Left lobe of liver (tissue), 2 donors: ENCODE data around the gene MAPKAPK5. TPM values are rescaled to one million over a fixed set of nuclear protein-coding genes. Genes with fewer than 3 reads are reported as not detected.
"Not testable (repeated sequence)": the region's sequence is repeated elsewhere in the genome, so short reads cannot be mapped to it uniquely, and the experiment has no call there.

Source experiments
- ATAC-seq: fragments of 200-7000 bp; cut with Tn5 transposase; one replicate; pipeline ENCODE4 v1.9.1; 2020; ENCODE audit warnings: mild to moderate bottlenecking, moderate library complexity
- DNase-seq: peaks from one replicate; pipeline ENCODE4 v3.0.0-alpha.2; 2020; ENCODE audit warnings: low spot score
- total RNA-seq: library from RNA; stranded (reverse); gene quantifications from one replicate; pipeline ENCODE4 v1.2.1, GENCODE V29; 2021
- donor health status: DM: no; HTN: no; CAD: no; lungs with moderate emphysema.
- donor health status: DM: no; HTN: yes; CAD: no.

The MAPKAPK5 gene, protein sequence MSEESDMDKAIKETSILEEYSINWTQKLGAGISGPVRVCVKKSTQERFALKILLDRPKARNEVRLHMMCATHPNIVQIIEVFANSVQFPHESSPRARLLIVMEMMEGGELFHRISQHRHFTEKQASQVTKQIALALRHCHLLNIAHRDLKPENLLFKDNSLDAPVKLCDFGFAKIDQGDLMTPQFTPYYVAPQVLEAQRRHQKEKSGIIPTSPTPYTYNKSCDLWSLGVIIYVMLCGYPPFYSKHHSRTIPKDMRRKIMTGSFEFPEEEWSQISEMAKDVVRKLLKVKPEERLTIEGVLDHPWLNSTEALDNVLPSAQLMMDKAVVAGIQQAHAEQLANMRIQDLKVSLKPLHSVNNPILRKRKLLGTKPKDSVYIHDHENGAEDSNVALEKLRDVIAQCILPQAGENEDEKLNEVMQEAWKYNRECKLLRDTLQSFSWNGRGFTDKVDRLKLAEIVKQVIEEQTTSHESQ
- 19.3 TPM for total RNA-seq

GRCh38 chr12:111841750-111842555, at the start of gene MAPKAPK5:
MAPKAPK5 (plus strand) TSS chr12:111842228; CDS start chr12:111842734, 506 bp downstream.
- ATAC-seq: peak; percentile 89

GRCh38 chr12:111792856-111793235, 49.2 kb upstream of the MAPKAPK5 start:
- ATAC-seq: no peak
- no peak for DNase-seq

More at GRCh38 chr12:111841750-111842555, at the start of gene MAPKAPK5:
- peak; percentile 96 for DNase-seq

GRCh38 chr12:111798182-111798581, 43.8 kb upstream of the MAPKAPK5 start:
- ATAC-seq (peak; percentile 19), DNase-seq (no peak)

- DNase-seq (no peak), ATAC-seq (peak; percentile 4)
These were observed 42.3 kb upstream of the MAPKAPK5 start for GRCh38 chr12:111799758-111800157.

- DNase-seq (no peak), ATAC-seq (no peak)
These were observed 38.9 kb upstream of the MAPKAPK5 start for GRCh38 chr12:111803038-111803626.

- DNase-seq (no peak), ATAC-seq (no peak)
These were observed 38.2 kb upstream of the MAPKAPK5 start for GRCh38 chr12:111803851-111804250.

- ATAC-seq (peak; percentile 45), DNase-seq (no peak)
These were observed 35.7 kb upstream of the MAPKAPK5 start for GRCh38 chr12:111806304-111806703.

- DNase-seq (peak; percentile 82), ATAC-seq (peak; percentile 86)
These were observed 34.8 kb upstream of the MAPKAPK5 start for GRCh38 chr12:111807232-111807631.

- ATAC-seq: peak; percentile 93
- DNase-seq: peak; percentile 76
These were observed 28.9 kb upstream of the MAPKAPK5 start for GRCh38 chr12:111812881-111813741.

- DNase-seq (no peak), ATAC-seq (no peak)
These were observed 25.9 kb upstream of the MAPKAPK5 start for GRCh38 chr12:111816065-111816615.

DNA sequence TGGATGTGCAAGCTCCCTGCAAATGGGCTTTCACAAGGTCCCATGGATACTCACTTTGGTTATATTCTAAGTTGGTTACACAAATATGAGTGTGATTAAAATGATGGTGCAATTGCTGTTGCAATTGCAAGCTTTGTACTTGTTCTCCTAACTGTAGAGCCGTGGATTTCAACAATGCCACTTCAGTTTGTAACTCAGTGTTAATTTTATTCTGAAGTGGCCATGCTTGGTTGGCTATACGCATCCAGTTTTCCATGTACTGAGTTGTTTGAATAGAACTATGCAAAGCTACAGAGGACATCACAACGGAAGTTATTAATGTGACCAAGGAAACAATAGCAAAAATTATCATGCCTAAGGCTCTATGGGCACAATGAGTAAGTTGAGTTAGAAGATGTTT, 25.1 kb upstream of the MAPKAPK5 start:
- ATAC-seq: not testable (repeated sequence)

DNA sequence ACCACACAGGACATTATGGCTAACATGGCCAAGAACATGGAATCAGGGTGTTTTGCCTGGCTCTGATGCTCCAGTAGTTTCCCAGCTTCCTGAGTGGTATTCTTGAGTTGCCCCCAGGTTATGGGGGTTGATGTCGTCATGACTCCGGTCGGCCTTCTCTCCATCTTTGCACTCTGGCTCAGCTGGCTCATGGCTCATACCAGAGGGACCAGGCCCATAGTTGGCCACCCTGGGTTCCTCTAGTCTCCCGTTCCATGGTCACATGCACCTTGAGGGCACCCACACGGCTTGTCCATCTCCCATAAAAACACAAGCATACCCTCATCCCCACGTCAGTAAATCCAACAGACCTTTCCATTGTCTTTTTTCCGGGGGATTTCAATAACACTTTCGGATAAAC, 23.7 kb upstream of the MAPKAPK5 start:
- no peak for ATAC-seq

More for the DNA sequence above, 25.1 kb upstream of the MAPKAPK5 start:
- not testable (repeated sequence) for DNase-seq

GRCh38 chr12:111819191-111820158, 22.6 kb upstream of the MAPKAPK5 start:
- DNase-seq (no peak), ATAC-seq (no peak)

More for the DNA sequence above, 23.7 kb upstream of the MAPKAPK5 start:
- DNase-seq: no peak

DNA sequence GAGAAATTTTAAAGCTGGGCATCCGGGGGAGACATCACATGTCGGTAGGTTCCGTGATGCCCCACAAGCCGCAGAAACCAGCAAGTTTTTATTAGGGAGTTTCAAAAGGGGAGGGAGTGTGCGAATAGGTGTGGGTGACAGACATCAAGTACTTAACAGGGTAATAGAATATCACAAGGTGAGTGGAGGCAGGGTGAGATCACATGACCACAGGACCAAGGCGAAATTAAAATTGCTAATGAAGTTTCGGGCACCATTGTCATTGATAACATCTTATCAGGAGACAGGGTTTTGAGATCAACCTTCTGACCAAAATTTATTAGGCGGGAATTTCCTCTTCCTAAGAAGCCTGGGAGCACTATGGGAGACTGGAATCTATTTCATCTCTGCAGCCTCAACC, 21.2 kb upstream of the MAPKAPK5 start:
- DNase-seq, ATAC-seq: not testable (repeated sequence)

DNA sequence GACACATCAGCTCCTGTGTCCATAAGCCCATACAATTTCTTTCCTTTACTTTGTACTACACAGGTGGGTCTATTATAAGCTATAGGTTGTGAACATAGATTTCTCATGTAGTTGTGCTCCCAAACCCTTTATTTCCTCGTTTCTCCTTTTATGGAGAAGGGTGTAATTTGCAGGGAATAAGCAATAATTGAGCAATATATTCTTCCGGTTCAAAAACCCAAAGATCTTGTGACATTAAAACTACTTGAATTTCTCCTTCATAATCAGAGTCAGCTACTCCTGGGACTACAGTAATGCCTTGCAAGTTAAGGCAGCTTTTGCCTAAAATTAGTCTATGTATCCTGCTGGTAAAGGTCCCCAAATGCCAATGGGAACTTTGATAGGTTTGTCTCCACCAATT, 19.1 kb upstream of the MAPKAPK5 start:
- ATAC-seq (no peak), DNase-seq (no peak)

DNA sequence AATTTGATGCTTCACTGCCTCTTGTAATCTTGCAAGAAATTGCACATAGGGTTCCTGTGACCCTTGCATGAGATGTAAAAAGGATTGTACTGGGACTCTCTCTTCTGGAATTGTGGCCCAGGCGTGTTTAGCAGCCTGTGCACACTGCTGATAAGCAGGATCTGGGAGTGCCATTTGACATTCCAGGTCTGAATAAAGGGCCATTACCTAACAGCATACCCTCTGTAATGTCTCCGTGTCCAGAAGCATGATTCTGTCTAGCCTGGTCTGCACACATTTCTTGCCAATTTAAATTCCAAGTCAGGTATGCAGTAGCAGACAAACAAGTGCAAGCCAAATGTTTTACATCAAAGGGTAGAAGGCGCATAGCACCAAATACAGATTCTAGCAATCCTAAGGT, 18.1 kb upstream of the MAPKAPK5 start:
- DNase-seq (no peak), ATAC-seq (no peak)

DNA sequence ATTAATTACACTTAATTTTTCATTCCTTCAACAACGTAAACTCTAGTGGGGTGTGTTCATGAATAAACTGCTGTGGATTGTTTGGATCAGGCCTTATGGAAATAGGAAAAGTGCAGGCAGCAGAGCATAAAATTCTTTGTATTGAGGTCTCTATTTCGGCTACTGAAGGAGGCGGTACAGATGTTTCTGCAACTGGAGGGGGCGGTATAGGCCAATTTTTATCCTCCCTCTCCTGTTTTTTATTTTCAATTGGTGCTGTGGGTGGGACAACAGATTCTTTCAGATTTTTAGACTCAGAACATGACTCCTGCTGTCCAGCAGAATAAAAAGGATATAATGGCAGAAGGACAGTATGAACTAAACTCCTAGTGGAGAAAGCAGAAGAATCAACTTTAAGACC, 17.7 kb upstream of the MAPKAPK5 start:
- ATAC-seq: not testable (repeated sequence)

GRCh38 chr12:111825509-111825908, 16.5 kb upstream of the MAPKAPK5 start:
- no peak for ATAC-seq

More for the DNA sequence above, 17.7 kb upstream of the MAPKAPK5 start:
- DNase-seq: not testable (repeated sequence)

GRCh38 chr12:111826316-111826715, 15.7 kb upstream of the MAPKAPK5 start:
- no peak for ATAC-seq
- DNase-seq: no peak

More at GRCh38 chr12:111825509-111825908, 16.5 kb upstream of the MAPKAPK5 start:
- DNase-seq: no peak
